Breast epithelium (tissue), 3 donors: Measurements from ENCODE around the gene TPK1.

Experiments
- CTCF ChIP-seq, 3 donors: fragments of 450-650 bp; IDR thresholded peaks; one replicate each; pipeline ENCODE4 v1.5.1; 2016 to 2017; ENCODE audit warnings: antibody characterized with exemption in 3 of 3, mild to moderate bottlenecking in 3 of 3, moderate library complexity in 3 of 3
- POLR2A ChIP-seq: fragments of 450-650 bp; IDR thresholded peaks from one replicate; pipeline ENCODE4 v1.6.1; 2016; ENCODE audit warnings: antibody characterized with exemption, mild to moderate bottlenecking, moderate library complexity
- POLR2AphosphoS5 ChIP-seq, 3 donors: sonication (generic); formaldehyde crosslinking; IDR thresholded peaks; one replicate each; pipeline ENCODE4 v1.6.1; 2017; ENCODE audit warnings: antibody characterized with exemption in 3 of 3

- TF ChIP-seq CTCF (IDR thresholded peaks at IDR 0.05) (no peak), POLR2A (no peak), POLR2AphosphoS5 (IDR thresholded peaks at IDR 0.05) (no peak)
Observed at GRCh38 chr7:144796919-144797318, 38.9 kb downstream of the TPK1 start.
